Measurements from ENCODE around the gene HDAC4. TPM values are rescaled to one million over a fixed set of nuclear protein-coding genes. Genes with fewer than 3 reads are reported as not detected.

HDAC4 gene
- total RNA-seq, 1 experiment from 2014 or later = 47.6 TPM

- Histone ChIP-seq H3K27ac (ENCODE audit: low read depth, low read length) (no peak overlapping the region), H3K36me3 (ENCODE audit: control insufficient read depth in 1 of 2, insufficient read depth in 2 of 2, low read length in 2 of 2) (peaks cover 0 to 4% of the 10 kb centered on the region in 2 experiments; a peak in 2 of 4 replicates), H3K4me3 (replicated peaks in 1 of 2; ENCODE audit: low read depth in 1 of 2, low read length in 2 of 2) (no peak overlapping the region), H3K4me1 (ENCODE audit: control insufficient read depth in 1 of 2, insufficient read depth in 2 of 2, low read length in 2 of 2) (no peaks in the 10 kb centered on the region), H3K9me3 (ENCODE audit: control insufficient read depth in 1 of 2, insufficient read depth in 1 of 2, low read depth in 1 of 2, low read length in 2 of 2) (no peaks in the 10 kb centered on the region), H3K9ac (ENCODE audit: low read length) (no peak overlapping the region), H2AFZ (ENCODE audit: low read depth, low read length, poor library complexity, severe bottlenecking) (no peak overlapping the region), H4K20me1 (ENCODE audit: insufficient read depth) (no peaks in the 10 kb centered on the region), H3K27me3 (ENCODE audit: insufficient read depth, low read length) (no peaks in the 10 kb centered on the region), H3K4me2 (ENCODE audit: low read length) (no peak overlapping the region), H3K9me2 (ENCODE audit: insufficient read depth) (no peaks in the 10 kb centered on the region), H3K79me2 (ENCODE audit: insufficient read depth, low read length) (no peaks in the 10 kb centered on the region)
- ChIA-PET RAD21 (ENCODE audit: low non-redundant PET in 1 of 2, low total read pairs in 2 of 2, uncharacterized antibody in 2 of 2, unreplicated experiment in 2 of 2) (no interaction called here), CTCF (no interaction called here), POLR2A (no interaction called here)
- TF ChIP-seq POLR2AphosphoS5 (IDR thresholded peaks at IDR 0.05; ENCODE audit: low read depth, low read length) (no peak), EZH2 (IDR thresholded peaks at IDR 0.05) (no peak), SIN3A (IDR thresholded peaks at IDR 0.05; ENCODE audit: low read depth) (no peak), CBX3 (IDR thresholded peaks at IDR 0.05; ENCODE audit: low read depth) (no peak), EGR1 (IDR thresholded peaks at IDR 0.05; ENCODE audit: low read depth) (no peak), RAD21 (IDR thresholded peaks at IDR 0.05; ENCODE audit: low read depth) (no peak), ELF1 (IDR thresholded peaks at IDR 0.05; ENCODE audit: borderline replicate concordance, low read depth) (no peak), CEBPB (IDR thresholded peaks at IDR 0.05; ENCODE audit: low read depth) (no peak), EZH2phosphoT487 (IDR thresholded peaks at IDR 0.05; ENCODE audit: borderline replicate concordance) (no peak), POLR2A (IDR thresholded peaks at IDR 0.05; ENCODE audit: borderline replicate concordance, extremely low read depth, insufficient read depth, insufficient read length) (no peak), FOSL1 (IDR thresholded peaks at IDR 0.05; ENCODE audit: low read depth) (no peak), YY1 (IDR thresholded peaks at IDR 0.05; ENCODE audit: extremely low read depth, insufficient replicate concordance, low read depth, low read length) (no peak), ZBTB33 (IDR thresholded peaks at IDR 0.05; ENCODE audit: extremely low read depth, insufficient replicate concordance, low read length) (no peak), SRF (IDR thresholded peaks at IDR 0.05; ENCODE audit: low read depth) (no peak), ZFX (IDR thresholded peaks at IDR 0.05) (no peak), ATF3 (IDR thresholded peaks at IDR 0.05) (no peak), TCF7L2 (IDR thresholded peaks at IDR 0.05; ENCODE audit: borderline replicate concordance, extremely low read depth, insufficient read depth, insufficient read length) (no peak), JUND (IDR thresholded peaks at IDR 0.05) (no peak), REST (IDR thresholded peaks at IDR 0.05; ENCODE audit: low read depth) (no peak), SP1 (IDR thresholded peaks at IDR 0.05; ENCODE audit: low read depth) (no peak)
- ATAC-seq = no peak
- BruUV-seq (replicated peaks) = no TSS peak
- DNase-seq (ENCODE audit: low read depth, low spot score) = no peak
- intact Hi-C loops (cut with micrococcal nuclease) = no loop called here
These were observed 338.8 kb downstream of the HDAC4 start for GRCh38 chr2:239061824-239062570.
